ENCODE data around the gene NUDT14. TPM values are rescaled to one million over a fixed set of nuclear protein-coding genes. Genes with fewer than 3 reads are reported as not detected.

The NUDT14 gene
- polyA plus RNA-seq, 3 donors: 22.0 to 37.4 (median 23.9) TPM

DNA sequence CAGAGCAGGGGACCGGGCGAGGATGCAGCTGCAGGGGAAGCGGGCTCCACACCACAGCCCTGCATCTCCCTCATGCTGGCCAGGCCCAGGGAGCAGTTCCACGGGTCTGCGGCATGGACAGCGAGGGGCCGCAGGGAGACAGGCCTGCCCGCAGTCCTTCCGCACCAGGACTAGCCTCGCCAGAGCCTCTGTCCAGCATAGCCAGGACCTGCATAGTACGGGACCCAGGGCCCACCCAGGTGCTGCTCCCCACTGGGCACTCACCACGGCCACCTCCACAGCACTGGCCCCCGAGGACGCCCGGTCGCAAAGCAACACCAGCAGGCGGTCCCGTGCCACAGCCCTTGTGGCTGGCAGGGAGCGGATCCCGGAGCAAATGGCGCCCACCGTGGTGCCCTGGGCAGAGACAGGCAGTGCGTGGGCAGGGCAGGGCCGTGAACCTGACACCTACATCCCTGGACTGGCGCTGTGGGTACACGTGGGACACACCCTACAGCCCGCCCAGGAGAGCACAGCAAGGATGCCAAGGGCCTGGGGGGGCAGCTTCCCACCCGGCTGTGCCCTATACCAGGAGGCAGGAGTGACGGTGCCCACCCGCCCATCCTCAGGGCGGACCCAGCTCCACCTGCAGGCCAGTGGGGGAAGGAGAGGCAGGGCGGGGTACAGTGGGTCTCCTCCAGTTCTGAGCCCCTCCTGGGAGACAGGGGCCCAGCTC is 36.3 kb downstream of the NUDT14 start:
- no peaks in the 10 kb centered on the region for H4K20me1 ChIP-seq (ENCODE audit: insufficient read depth, low read length)
- no peaks in the 10 kb centered on the region for H3K27me3 ChIP-seq (ENCODE audit: control insufficient read depth in 2 of 2, insufficient read depth in 2 of 2, low read length in 2 of 2)
- H3K4me2 ChIP-seq (replicated peaks; ENCODE audit: extremely low read depth, low read length, poor library complexity, severe bottlenecking): no peak overlapping the region
- no peak overlapping the region for H3K4me3 Mint-ChIP-seq
- H3K79me2 ChIP-seq (ENCODE audit: insufficient read depth, low read length): no peaks in the 10 kb centered on the region
- H3K9me3 ChIP-seq (replicated peaks in 1 of 2; ENCODE audit: control insufficient read depth in 1 of 2, insufficient read depth in 1 of 2, low read length in 2 of 2): peaks cover 7% of the 10 kb centered on the region in 2 donors
- H2AFZ ChIP-seq (ENCODE audit: insufficient read depth, low read depth, low read length, poor library complexity, severe bottlenecking): no peak overlapping the region
- H3K36me3 ChIP-seq (replicated peaks in 1 of 2; ENCODE audit: control insufficient read depth in 1 of 2, insufficient read depth in 2 of 2, low read length in 2 of 2): no peaks in the 10 kb centered on the region
- no peak for DNase-seq
- H3K4me1 ChIP-seq (ENCODE audit: control insufficient read depth in 1 of 2, insufficient read depth in 2 of 2, low read length in 2 of 2): no peaks in the 10 kb centered on the region
- no peaks in the 10 kb centered on the region for H3K4me1 Mint-ChIP-seq
- H3K36me3 Mint-ChIP-seq: no peaks in the 10 kb centered on the region
- H3K27me3 Mint-ChIP-seq (ENCODE audit: low read depth in 3 of 3): peaks cover 0 to 6% (median 0%) of the 10 kb centered on the region in 3 donors
- H3K4me3 ChIP-seq (replicated peaks in 1 of 3; ENCODE audit: low read depth in 2 of 3, low read length in 3 of 3): no peak overlapping the region
- no peak overlapping the region for H3K27ac Mint-ChIP-seq
- H3K9ac ChIP-seq (ENCODE audit: insufficient read depth, low read length, poor library complexity, severe bottlenecking): no peak overlapping the region
- H3K27ac ChIP-seq (ENCODE audit: low read depth in 1 of 2, low read length in 2 of 2): no peak overlapping the region
- intact Hi-C loops (cut with micrococcal nuclease): no loop called here
- H3K9me3 Mint-ChIP-seq: peaks cover 3 to 10% (median 6%) of the 10 kb centered on the region in 7 donors
- 93% methylated on average over 32 of the region's 32 CpGs for WGBS (ENCODE audit: insufficient coverage)
- TF ChIP-seq, protein P1, sequence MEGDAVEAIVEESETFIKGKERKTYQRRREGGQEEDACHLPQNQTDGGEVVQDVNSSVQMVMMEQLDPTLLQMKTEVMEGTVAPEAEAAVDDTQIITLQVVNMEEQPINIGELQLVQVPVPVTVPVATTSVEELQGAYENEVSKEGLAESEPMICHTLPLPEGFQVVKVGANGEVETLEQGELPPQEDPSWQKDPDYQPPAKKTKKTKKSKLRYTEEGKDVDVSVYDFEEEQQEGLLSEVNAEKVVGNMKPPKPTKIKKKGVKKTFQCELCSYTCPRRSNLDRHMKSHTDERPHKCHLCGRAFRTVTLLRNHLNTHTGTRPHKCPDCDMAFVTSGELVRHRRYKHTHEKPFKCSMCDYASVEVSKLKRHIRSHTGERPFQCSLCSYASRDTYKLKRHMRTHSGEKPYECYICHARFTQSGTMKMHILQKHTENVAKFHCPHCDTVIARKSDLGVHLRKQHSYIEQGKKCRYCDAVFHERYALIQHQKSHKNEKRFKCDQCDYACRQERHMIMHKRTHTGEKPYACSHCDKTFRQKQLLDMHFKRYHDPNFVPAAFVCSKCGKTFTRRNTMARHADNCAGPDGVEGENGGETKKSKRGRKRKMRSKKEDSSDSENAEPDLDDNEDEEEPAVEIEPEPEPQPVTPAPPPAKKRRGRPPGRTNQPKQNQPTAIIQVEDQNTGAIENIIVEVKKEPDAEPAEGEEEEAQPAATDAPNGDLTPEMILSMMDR (IDR thresholded peaks at IDR 0.05): no peak

DNA sequence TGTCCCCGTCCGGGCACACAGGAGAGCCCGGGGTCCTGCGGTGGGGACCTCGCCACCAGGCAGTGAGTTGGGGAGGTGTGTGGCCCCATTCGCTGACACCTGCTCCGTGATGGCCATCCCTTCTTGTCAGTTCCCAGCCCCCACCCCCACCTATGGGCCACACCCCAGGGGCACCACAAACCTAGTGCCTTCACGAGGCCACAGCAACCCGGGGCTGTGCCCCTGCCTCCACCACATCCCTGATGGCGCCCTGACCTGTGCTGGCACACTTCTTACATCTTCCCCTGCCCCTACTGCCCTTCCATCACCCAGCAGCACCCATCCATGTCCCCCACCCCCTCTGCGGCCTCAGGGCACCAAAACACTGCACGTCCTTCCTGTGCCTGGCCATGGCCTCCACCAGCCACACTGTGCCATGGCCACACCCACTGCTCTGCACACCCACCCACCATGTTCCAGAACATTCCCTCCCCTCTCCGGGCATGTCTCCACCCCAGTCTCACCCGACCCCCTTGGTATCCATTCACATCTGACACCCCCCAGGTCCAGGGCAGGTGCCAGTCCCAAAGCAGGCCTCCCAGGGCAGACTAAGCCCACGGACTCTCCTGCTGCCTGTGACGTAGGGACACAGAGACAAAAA is 37.0 kb downstream of the NUDT14 start:
- H3K4me3 Mint-ChIP-seq: no peak overlapping the region
- 87% methylated on average over 9 of the region's 16 CpGs for WGBS (ENCODE audit: insufficient coverage)
- no peak overlapping the region for H3K9ac ChIP-seq (ENCODE audit: insufficient read depth, low read length, poor library complexity, severe bottlenecking)
- H2AFZ ChIP-seq (ENCODE audit: insufficient read depth, low read depth, low read length, poor library complexity, severe bottlenecking): no peak overlapping the region
- H3K9me3 ChIP-seq (replicated peaks in 1 of 2; ENCODE audit: control insufficient read depth in 1 of 2, insufficient read depth in 1 of 2, low read length in 2 of 2): peaks cover 13 to 14% of the 10 kb centered on the region in 2 donors
- H3K4me1 Mint-ChIP-seq: no peaks in the 10 kb centered on the region
- H3K4me3 ChIP-seq (replicated peaks in 1 of 3; ENCODE audit: low read depth in 2 of 3, low read length in 3 of 3): no peak overlapping the region
- H3K36me3 ChIP-seq (replicated peaks in 1 of 2; ENCODE audit: control insufficient read depth in 1 of 2, insufficient read depth in 2 of 2, low read length in 2 of 2): no peaks in the 10 kb centered on the region
- TF ChIP-seq, protein P1 (IDR thresholded peaks at IDR 0.05): no peak
- H3K9me3 Mint-ChIP-seq: peaks cover 8 to 14% (median 12%) of the 10 kb centered on the region in 7 donors
- H3K27me3 Mint-ChIP-seq (ENCODE audit: low read depth in 3 of 3): peaks cover 0 to 6% (median 0%) of the 10 kb centered on the region in 3 donors
- intact Hi-C loops (cut with micrococcal nuclease): no loop called here
- DNase-seq: no peak
- no peak overlapping the region for H3K27ac Mint-ChIP-seq
- H3K4me2 ChIP-seq (replicated peaks; ENCODE audit: extremely low read depth, low read length, poor library complexity, severe bottlenecking): no peak overlapping the region
- H3K36me3 Mint-ChIP-seq: no peaks in the 10 kb centered on the region
- no peaks in the 10 kb centered on the region for H4K20me1 ChIP-seq (ENCODE audit: insufficient read depth, low read length)
- no peaks in the 10 kb centered on the region for H3K27me3 ChIP-seq (ENCODE audit: control insufficient read depth in 2 of 2, insufficient read depth in 2 of 2, low read length in 2 of 2)
- H3K27ac ChIP-seq (ENCODE audit: low read depth in 1 of 2, low read length in 2 of 2): no peak overlapping the region
- no peaks in the 10 kb centered on the region for H3K4me1 ChIP-seq (ENCODE audit: control insufficient read depth in 1 of 2, insufficient read depth in 2 of 2, low read length in 2 of 2)
- no peaks in the 10 kb centered on the region for H3K79me2 ChIP-seq (ENCODE audit: insufficient read depth, low read length)
